ENCODE measurements around the gene DNER.
"Not testable (repeated sequence)": the region's sequence is repeated elsewhere in the genome, so short reads cannot be mapped to it uniquely, and the experiment has no call there.

DNER gene

GRCh38 chr2:229614021-229614420, 100.3 kb downstream of the DNER start:
- FAIRE-seq: not testable (repeated sequence)

- no peak for FAIRE-seq
Measured at GRCh38 chr2:229612384-229612971, 101.9 kb downstream of the DNER start.

- FAIRE-seq: no peak
Measured at GRCh38 chr2:229611360-229611759, 103.0 kb downstream of the DNER start.

- FAIRE-seq: no peak
Measured at GRCh38 chr2:229610872-229611271, 103.5 kb downstream of the DNER start.

- no peak for FAIRE-seq
Measured at GRCh38 chr2:229610333-229610732, 104.0 kb downstream of the DNER start.

GRCh38 chr2:229601936-229602335, 112.4 kb downstream of the DNER start:
- no peak for FAIRE-seq

GRCh38 chr2:229601396-229601795, 113.0 kb downstream of the DNER start:
- no peak for FAIRE-seq

- no peak for FAIRE-seq
Measured at GRCh38 chr2:229598227-229598626, 116.1 kb downstream of the DNER start.

- no peak for FAIRE-seq
Measured at GRCh38 chr2:229596796-229597195, 117.6 kb downstream of the DNER start.

- no peak for FAIRE-seq
Measured at GRCh38 chr2:229591611-229592010, 122.7 kb downstream of the DNER start.

- no peak for FAIRE-seq
Measured at GRCh38 chr2:229586746-229587705, 127.3 kb downstream of the DNER start.

- FAIRE-seq: no peak
Measured at GRCh38 chr2:229586012-229586411, 128.3 kb downstream of the DNER start.

- no peak for FAIRE-seq
Measured at GRCh38 chr2:229582151-229582550, 132.2 kb downstream of the DNER start.

- FAIRE-seq: no peak
Measured at GRCh38 chr2:229578052-229578846, 136.1 kb downstream of the DNER start.

- no peak for FAIRE-seq
Measured at GRCh38 chr2:229575569-229576315, 138.6 kb downstream of the DNER start.

GRCh38 chr2:229572507-229573271, 141.7 kb downstream of the DNER start:
- FAIRE-seq: no peak

- FAIRE-seq: no peak
Measured at GRCh38 chr2:229571243-229571642, 143.1 kb downstream of the DNER start.

GRCh38 chr2:229566370-229566769, 148.0 kb downstream of the DNER start:
- FAIRE-seq: no peak

- no peak for FAIRE-seq
Measured at GRCh38 chr2:229564300-229564907, 150.0 kb downstream of the DNER start.

GRCh38 chr2:229563388-229563787, 151.0 kb downstream of the DNER start:
- FAIRE-seq: no peak

GRCh38 chr2:229562472-229563127, 151.8 kb downstream of the DNER start:
- FAIRE-seq: no peak

Data from colon (tissue), 2 donors.